ENCODE data around the gene HSD17B13. TPM values are rescaled to one million over a fixed set of nuclear protein-coding genes. Genes with fewer than 3 reads are reported as not detected.

Gene HSD17B13
- total and polyA plus RNA-seq, 2 experiments from 2014 or later: 0.15 TPM; not detected in 1

DNA sequence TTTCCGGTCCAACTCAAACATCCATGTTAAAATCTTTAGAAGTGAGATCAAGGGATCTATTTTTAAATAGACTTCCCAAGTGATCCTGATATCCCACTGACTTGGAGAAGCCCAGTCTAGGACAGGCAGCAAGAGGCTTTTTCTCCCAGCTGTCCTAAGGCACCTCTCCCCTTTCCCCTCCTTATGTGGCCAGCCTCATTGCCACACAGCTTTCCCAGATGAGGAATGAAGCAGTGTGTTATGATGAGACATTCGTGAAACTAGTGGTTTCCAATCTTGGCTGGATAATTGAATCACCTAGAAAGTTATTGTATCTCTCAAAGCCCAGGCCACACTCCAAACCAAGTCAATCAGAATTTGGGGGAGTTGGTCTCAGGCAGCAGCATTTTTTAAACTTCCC lies 16.8 kb upstream of the HSD17B13 start (continued):
- TF ChIP-seq, protein P1, sequence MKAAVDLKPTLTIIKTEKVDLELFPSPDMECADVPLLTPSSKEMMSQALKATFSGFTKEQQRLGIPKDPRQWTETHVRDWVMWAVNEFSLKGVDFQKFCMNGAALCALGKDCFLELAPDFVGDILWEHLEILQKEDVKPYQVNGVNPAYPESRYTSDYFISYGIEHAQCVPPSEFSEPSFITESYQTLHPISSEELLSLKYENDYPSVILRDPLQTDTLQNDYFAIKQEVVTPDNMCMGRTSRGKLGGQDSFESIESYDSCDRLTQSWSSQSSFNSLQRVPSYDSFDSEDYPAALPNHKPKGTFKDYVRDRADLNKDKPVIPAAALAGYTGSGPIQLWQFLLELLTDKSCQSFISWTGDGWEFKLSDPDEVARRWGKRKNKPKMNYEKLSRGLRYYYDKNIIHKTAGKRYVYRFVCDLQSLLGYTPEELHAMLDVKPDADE (IDR thresholded peaks at IDR 0.05): no peak
- TF ChIP-seq STAT1 (IDR thresholded peaks at IDR 0.05; ENCODE audit: unreplicated experiment): no peak
- TF ChIP-seq JUNB (IDR thresholded peaks at IDR 0.05; ENCODE audit: unreplicated experiment): no peak
- no peak for TF ChIP-seq ZNF331 (CRISPR knock-in tag; IDR thresholded peaks at IDR 0.05; ENCODE audit: low read depth)

DNA sequence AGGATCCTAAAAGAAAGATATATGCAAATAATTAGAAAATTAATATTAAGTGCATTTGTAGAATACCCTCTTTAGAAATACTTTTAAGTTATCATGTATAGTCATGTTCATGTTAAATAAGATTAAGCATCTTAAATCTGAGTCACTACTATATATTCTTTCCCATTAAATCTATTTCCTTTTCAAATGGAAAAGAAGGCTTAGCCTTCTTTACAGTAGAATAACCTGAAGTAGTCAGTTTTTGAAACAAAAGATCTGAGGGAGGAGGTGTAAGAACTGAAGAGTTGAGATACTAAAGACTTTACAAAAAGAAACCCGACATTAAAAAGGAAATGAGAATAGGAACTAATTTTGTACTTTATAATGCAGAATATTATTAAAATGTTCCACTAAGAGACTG lies 14.7 kb upstream of the HSD17B13 start:
- peaks cover 7% of the 10 kb centered on the region; the same call in 1 of the 2 replicates for H3K4me1 ChIP-seq (ENCODE audit: insufficient read depth)
- Mint-ChIP-seq H3K27ac (no peak overlapping the region; the same call in 1 of the 2 replicates), H3K4me1 (peaks cover 7% of the 10 kb centered on the region), H3K36me3 (ENCODE audit: low read depth) (peaks cover 16% of the 10 kb centered on the region; the same call in 2 of the 3 replicates), H3K9me3 (peaks cover 15% of the 10 kb centered on the region), H3K4me3 (no peak overlapping the region), H3K27me3 (ENCODE audit: insufficient read depth, low read depth, poor library complexity) (peaks cover 4% of the 10 kb centered on the region)
- H3K4me2 ChIP-seq: no peak overlapping the region
- H4K20me1 ChIP-seq (replicated peaks; ENCODE audit: insufficient read depth): no peaks in the 10 kb centered on the region
- no peaks in the 10 kb centered on the region for H3K9me2 ChIP-seq (ENCODE audit: insufficient read depth)
- no peak overlapping the region; the same call in 1 of the 2 replicates for H3K27ac ChIP-seq (ENCODE audit: low read depth)
- H3K36me3 ChIP-seq (ENCODE audit: insufficient read depth): no peaks in the 10 kb centered on the region
- DNase-seq (ENCODE audit: low spot score) (no peak), ATAC-seq (no peak)
- H3F3A ChIP-seq (replicated peaks; ENCODE audit: low read depth): no peaks in the 10 kb centered on the region
- H3K27me3 ChIP-seq (ENCODE audit: insufficient read depth): no peaks in the 10 kb centered on the region
- H2AFZ ChIP-seq: no peak overlapping the region
- H3K79me2 ChIP-seq (replicated peaks; ENCODE audit: insufficient read depth): no peaks in the 10 kb centered on the region
- no peak overlapping the region for H3K4me3 ChIP-seq
- no peak for TF ChIP-seq JUNB (IDR thresholded peaks at IDR 0.05; ENCODE audit: unreplicated experiment)
- TF ChIP-seq, protein P2, sequence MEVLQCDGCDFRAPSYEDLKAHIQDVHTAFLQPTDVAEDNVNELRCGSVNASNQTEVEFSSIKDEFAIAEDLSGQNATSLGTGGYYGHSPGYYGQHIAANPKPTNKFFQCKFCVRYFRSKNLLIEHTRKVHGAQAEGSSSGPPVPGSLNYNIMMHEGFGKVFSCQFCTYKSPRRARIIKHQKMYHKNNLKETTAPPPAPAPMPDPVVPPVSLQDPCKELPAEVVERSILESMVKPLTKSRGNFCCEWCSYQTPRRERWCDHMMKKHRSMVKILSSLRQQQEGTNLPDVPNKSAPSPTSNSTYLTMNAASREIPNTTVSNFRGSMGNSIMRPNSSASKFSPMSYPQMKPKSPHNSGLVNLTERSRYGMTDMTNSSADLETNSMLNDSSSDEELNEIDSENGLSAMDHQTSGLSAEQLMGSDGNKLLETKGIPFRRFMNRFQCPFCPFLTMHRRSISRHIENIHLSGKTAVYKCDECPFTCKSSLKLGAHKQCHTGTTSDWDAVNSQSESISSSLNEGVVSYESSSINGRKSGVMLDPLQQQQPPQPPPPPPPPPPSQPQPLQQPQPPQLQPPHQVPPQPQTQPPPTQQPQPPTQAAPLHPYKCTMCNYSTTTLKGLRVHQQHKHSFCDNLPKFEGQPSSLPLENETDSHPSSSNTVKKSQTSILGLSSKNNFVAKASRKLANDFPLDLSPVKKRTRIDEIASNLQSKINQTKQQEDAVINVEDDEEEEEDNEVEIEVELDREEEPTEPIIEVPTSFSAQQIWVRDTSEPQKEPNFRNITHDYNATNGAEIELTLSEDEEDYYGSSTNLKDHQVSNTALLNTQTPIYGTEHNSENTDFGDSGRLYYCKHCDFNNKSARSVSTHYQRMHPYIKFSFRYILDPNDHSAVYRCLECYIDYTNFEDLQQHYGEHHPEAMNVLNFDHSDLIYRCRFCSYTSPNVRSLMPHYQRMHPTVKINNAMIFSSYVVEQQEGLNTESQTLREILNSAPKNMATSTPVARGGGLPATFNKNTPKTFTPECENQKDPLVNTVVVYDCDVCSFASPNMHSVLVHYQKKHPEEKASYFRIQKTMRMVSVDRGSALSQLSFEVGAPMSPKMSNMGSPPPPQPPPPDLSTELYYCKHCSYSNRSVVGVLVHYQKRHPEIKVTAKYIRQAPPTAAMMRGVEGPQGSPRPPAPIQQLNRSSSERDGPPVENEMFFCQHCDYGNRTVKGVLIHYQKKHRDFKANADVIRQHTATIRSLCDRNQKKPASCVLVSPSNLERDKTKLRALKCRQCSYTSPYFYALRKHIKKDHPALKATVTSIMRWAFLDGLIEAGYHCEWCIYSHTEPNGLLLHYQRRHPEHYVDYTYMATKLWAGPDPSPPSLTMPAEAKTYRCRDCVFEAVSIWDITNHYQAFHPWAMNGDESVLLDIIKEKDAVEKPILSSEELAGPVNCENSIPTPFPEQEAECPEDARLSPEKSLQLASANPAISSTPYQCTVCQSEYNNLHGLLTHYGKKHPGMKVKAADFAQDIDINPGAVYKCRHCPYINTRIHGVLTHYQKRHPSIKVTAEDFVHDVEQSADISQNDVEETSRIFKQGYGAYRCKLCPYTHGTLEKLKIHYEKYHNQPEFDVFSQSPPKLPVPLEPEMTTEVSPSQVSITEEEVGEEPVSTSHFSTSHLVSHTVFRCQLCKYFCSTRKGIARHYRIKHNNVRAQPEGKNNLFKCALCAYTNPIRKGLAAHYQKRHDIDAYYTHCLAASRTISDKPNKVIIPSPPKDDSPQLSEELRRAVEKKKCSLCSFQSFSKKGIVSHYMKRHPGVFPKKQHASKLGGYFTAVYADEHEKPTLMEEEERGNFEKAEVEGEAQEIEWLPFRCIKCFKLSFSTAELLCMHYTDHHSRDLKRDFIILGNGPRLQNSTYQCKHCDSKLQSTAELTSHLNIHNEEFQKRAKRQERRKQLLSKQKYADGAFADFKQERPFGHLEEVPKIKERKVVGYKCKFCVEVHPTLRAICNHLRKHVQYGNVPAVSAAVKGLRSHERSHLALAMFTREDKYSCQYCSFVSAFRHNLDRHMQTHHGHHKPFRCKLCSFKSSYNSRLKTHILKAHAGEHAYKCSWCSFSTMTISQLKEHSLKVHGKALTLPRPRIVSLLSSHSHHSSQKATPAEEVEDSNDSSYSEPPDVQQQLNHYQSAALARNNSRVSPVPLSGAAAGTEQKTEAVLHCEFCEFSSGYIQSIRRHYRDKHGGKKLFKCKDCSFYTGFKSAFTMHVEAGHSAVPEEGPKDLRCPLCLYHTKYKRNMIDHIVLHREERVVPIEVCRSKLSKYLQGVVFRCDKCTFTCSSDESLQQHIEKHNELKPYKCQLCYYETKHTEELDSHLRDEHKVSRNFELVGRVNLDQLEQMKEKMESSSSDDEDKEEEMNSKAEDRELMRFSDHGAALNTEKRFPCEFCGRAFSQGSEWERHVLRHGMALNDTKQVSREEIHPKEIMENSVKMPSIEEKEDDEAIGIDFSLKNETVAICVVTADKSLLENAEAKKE (CRISPR knock-in tag; IDR thresholded peaks at IDR 0.05): no peak
- TF ChIP-seq, protein P1 (IDR thresholded peaks at IDR 0.05): no peak
- TF ChIP-seq EZH2 (IDR thresholded peaks at IDR 0.05; ENCODE audit: low read depth, unreplicated experiment): no peak
- no peak for TF ChIP-seq ZNF114 (CRISPR knock-in tag; IDR thresholded peaks at IDR 0.05)
- TF ChIP-seq EZH2phosphoT487 (IDR thresholded peaks at IDR 0.05; ENCODE audit: unreplicated experiment): no peak
- TF ChIP-seq NANOG (IDR thresholded peaks at IDR 0.05; ENCODE audit: borderline replicate concordance): no peak
- no peak for TF ChIP-seq CREB1 (CRISPR knock-in tag; IDR thresholded peaks at IDR 0.05; ENCODE audit: low read depth)
- TF ChIP-seq STAT1 (IDR thresholded peaks at IDR 0.05; ENCODE audit: unreplicated experiment): no peak
- TF ChIP-seq, protein P3, sequence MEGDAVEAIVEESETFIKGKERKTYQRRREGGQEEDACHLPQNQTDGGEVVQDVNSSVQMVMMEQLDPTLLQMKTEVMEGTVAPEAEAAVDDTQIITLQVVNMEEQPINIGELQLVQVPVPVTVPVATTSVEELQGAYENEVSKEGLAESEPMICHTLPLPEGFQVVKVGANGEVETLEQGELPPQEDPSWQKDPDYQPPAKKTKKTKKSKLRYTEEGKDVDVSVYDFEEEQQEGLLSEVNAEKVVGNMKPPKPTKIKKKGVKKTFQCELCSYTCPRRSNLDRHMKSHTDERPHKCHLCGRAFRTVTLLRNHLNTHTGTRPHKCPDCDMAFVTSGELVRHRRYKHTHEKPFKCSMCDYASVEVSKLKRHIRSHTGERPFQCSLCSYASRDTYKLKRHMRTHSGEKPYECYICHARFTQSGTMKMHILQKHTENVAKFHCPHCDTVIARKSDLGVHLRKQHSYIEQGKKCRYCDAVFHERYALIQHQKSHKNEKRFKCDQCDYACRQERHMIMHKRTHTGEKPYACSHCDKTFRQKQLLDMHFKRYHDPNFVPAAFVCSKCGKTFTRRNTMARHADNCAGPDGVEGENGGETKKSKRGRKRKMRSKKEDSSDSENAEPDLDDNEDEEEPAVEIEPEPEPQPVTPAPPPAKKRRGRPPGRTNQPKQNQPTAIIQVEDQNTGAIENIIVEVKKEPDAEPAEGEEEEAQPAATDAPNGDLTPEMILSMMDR (conservative IDR thresholded peaks at IDR 0.05; ENCODE audit: low read depth in 2 of 2): no peak
- no peak for TF ChIP-seq ZNF331 (CRISPR knock-in tag; IDR thresholded peaks at IDR 0.05; ENCODE audit: low read depth)
